Fibroblast of skin of left biceps (primary cell): ENCODE measurements around the gene TMEM38B.

Source experiments
- DNase-seq, 2 experiments: peaks; one replicate each; pipeline ENCODE4 v3.0.0-alpha.2; 2013; ENCODE audit warnings: low read depth in 2 of 2

Gene TMEM38B

GRCh38 chr9:105694190-105694847 lies at the start of gene TMEM38B:
Gene TMEM38B (plus strand): TSS chr9:105694541. CDS start chr9:105694661, 120 bp downstream.
- peak; percentile 24 to 33 for DNase-seq

- DNase-seq: no peak
These were observed 47.3 kb upstream of the TMEM38B start for GRCh38 chr9:105646879-105647594.

- DNase-seq: no peak
These were observed 46.6 kb upstream of the TMEM38B start for GRCh38 chr9:105647595-105648349.

GRCh38 chr9:105651806-105652205 lies 42.5 kb upstream of the TMEM38B start:
- DNase-seq: no peak

GRCh38 chr9:105656131-105656921 lies 38.0 kb upstream of the TMEM38B start:
- no peak for DNase-seq

- no peak for DNase-seq
These were observed 36.0 kb upstream of the TMEM38B start for GRCh38 chr9:105658351-105658750.

- no peak for DNase-seq
These were observed 33.3 kb upstream of the TMEM38B start for GRCh38 chr9:105661011-105661410.

GRCh38 chr9:105662184-105663104 lies 31.9 kb upstream of the TMEM38B start, which contains the start of gene TAL2:
Gene TAL2 (plus strand): TSS chr9:105662457. CDS start chr9:105662497, 40 bp downstream.
- no peak for DNase-seq

- no peak for DNase-seq
These were observed 30.4 kb upstream of the TMEM38B start for GRCh38 chr9:105663914-105664313.

- DNase-seq: no peak
These were observed 26.5 kb upstream of the TMEM38B start for GRCh38 chr9:105667867-105668266.

- no peak for DNase-seq
These were observed 24.0 kb upstream of the TMEM38B start for GRCh38 chr9:105670315-105670714.

GRCh38 chr9:105670775-105671174 lies 23.6 kb upstream of the TMEM38B start:
- no peak for DNase-seq

- DNase-seq: no peak
These were observed 21.6 kb upstream of the TMEM38B start for GRCh38 chr9:105672711-105673234.

- DNase-seq: no peak
These were observed 20.4 kb upstream of the TMEM38B start for GRCh38 chr9:105673850-105674387.

- DNase-seq: no peak
These were observed 17.9 kb upstream of the TMEM38B start for GRCh38 chr9:105676351-105676923.

GRCh38 chr9:105678163-105678562 lies 16.2 kb upstream of the TMEM38B start:
- no peak for DNase-seq

GRCh38 chr9:105678781-105679180 lies 15.6 kb upstream of the TMEM38B start:
- DNase-seq: no peak

- no peak for DNase-seq
These were observed 14.9 kb upstream of the TMEM38B start for GRCh38 chr9:105679257-105680022.

- no peak for DNase-seq
These were observed 13.0 kb upstream of the TMEM38B start for GRCh38 chr9:105681313-105681712.
